HG02610 (cell line): ENCODE measurements around the gene INPP5J.
"Not testable (repeated sequence)": the region's sequence is repeated elsewhere in the genome, so short reads cannot be mapped to it uniquely, and the experiment has no call there.

Experiments
- ATAC-seq: cut with Tn5 transposase; IDR thresholded peaks from one replicate; pipeline ENCODE4 v1.9.1; 2021; ENCODE audit warnings: mild to moderate bottlenecking, moderate library complexity; ENCODE audit not compliant: unreplicated experiment

Gene INPP5J

GRCh38 chr22:31087744-31088215 lies 35.0 kb upstream of the INPP5J start:
- ATAC-seq = no peak

DNA sequence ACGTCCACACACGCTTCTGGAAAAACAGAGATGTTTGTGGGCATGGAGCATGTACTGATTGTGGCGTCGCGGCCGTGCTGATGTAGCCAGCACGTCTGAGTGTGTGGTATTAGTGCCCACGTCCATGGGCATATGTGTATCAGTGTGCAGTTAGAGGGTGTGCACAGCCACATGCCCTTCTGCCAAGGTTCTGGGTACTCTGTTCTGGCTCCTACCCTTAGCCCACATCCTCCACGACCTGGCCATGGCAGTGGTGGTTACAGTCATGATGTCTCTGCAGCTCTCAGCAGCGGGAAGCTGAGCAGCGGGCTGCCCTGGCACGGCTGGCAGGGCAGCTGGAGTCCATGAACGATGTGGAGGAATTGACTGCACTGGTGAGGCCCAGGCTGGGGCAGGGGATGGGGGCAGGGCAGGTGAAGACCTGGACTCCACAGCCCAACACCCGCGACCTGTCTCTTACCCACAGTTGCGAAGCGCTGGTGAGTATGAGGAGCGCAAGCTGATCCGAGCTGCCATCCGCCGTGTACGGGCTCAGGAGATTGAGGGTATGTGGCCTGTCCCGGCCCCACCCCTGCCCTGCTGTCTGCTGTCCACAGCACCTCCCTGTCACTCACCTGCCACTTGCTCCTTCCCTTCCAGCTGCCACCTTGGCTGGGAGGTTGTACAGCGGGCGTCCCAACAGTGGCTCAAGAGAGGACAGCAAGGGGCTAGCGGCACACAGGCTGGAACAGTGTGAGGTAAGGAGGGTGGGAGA lies 34.4 kb upstream of the INPP5J start:
- no peak for ATAC-seq

DNA sequence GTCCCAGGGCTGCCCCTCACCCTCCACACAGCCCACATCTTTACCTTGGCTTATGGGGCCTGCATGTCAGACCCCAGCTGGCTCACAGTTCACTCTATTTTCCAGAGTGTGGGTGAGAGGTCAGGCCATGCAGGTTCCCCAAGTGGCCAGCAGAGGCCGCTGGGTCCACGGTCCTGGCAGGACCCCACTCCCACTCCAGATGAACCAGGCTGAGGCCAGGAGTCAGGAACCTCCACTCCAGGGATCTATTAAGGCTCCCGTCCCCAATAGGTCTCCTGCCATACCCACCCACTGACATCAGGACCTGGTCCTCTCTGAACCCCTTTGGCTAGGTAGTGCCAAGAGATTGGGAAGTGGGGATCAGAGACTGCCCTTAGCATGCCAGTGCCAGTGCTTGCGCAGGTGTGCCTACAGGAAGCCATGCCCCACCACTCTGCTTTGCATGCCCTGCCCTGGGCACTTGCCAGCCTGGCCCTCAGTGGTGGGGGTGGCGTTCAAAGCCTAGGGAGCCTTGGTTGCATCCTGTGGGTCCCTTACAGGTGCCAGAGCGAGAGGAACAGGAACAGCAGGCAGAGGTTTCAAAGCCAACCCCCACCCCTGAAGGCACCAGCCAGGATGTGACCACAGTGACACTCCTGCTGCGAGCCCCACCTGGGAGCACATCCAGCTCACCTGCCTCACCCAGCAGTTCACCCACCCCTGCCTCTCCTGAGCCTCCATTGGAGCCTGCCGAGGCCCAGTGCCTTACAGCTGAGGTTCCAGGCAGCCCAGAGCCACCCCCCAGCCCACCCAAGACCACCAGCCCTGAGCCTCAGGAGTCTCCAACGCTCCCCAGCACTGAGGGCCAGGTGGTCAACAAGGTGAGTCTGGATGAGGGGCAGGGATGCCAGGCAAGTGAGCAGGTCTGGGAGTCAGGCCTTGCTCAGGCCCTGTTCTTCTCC lies 33.3 kb upstream of the INPP5J start:
- ATAC-seq = no peak

DNA sequence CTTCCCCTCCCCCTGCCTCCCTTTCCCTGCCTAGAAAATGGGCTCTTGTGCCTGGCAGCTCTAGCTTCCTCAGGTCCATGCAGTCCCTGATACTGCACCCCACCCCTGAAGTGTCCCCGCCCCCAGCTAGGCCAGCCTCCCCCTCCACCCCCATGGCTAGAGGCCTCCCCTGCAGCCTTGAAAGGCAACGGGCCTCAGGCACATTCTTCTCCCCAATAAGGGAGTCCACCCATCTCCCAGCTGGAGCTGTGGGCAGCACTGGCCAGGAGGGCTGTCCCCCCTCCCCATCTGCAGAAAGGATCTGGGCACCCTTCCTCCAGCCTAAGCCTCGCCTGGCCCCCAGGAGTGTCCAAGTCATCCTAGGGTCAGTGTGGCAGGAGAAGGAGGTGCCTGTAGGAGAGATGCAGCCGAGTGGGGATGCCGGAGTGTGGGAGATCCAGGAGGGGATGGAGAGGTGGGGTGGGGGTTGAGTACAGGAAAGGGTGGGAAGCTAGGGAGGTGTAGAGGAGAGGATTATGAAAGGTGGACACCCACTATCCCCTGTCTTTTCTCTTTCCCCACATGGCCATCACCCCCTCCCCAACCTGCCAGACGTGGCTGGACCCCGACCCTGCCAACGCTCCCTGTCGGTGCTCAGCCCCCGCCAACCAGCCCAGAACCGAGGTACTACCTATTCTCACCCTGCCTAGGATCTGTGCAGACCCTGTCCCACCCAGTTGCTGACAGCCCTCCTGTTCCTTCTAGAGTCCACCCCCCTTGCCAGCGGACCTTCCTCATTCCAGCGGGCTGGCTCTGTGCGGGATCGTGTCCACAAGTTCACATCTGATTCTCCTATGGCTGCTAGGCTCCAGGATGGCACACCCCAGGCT lies 32.3 kb upstream of the INPP5J start:
- ATAC-seq = no peak

DNA sequence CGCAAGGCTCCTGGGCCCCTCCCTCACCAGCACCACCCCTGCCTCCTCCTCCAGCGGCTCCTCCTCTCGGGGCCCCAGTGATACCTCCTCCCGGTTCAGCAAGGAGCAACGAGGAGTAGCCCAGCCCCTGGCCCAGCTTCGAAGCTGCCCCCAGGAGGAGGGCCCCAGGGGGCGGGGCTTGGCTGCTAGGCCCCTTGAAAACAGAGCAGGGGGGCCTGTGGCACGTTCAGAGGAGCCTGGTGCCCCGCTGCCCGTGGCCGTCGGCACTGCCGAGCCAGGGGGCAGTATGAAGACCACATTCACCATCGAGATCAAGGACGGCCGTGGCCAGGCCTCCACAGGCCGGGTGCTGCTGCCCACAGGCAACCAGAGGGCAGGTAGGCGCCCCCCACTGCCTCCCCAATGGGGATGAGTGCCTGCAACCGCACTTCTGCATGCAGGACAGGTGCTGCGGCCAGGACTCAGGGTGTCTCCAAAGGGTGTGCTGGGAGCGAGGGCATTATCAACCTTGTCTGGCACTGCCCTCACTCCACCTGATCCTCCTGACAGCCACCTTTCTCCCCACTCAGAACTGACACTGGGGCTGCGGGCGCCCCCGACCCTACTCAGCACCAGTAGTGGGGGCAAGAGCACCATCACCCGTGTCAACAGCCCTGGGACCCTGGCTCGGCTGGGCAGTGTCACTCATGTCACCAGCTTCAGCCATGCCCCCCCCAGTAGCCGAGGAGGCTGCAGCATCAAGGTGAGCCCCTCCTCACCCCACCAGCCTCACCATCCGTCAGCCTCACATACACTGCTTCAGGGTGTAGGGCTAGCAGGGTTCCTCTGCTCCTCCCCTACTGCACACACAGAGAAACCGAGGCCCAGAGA lies 31.4 kb upstream of the INPP5J start:
- ATAC-seq = no peak

GRCh38 chr22:31092161-31092560 lies 30.6 kb upstream of the INPP5J start:
- ATAC-seq = no peak

- ATAC-seq = no peak
These were observed 29.5 kb upstream of the INPP5J start for GRCh38 chr22:31093086-31093850.

DNA sequence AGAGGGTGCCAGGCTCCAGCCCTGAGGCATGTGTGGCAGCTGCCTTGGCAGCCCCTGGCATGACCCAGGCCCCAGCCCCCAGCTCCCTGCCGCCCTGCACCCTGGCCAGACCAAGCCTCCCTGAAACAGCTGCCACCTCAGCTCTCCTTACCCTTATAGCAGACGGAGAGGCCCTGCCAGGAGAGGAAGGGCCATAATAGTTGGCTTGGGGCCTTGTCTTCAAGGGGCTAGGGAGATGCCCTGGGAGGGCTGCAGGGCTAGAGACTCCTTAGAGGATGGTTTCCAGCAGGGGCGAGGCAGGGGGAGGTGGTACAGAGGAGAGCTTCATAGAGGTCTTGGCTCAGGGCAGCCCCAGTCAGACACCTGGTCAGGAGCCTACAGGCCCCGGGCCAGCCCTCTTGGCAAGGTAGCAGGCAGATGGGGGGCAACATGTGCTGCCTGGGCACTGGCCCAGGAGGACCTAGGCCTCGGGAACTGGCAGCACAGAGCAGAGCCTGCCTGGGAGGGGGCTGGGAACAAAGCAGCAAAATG lies 28.7 kb upstream of the INPP5J start:
- ATAC-seq = no peak

DNA sequence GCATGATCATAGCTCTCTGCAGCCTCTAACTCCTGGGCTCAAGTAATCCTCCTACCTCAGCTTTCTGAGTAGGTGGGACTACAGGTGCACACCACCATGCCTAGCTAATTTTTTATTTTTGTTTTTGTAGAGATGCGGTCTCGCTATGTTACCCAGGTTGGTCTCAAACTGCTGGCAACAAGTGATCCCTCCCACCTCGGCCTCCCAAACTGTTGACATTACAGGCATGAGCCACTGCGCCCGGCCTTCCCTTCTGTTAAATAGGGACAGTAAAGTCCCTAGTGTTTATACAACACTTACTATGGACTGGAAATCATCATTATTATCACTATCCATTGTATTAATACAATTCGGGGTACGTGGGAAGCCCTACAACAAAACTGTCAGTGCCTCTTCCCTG lies 28.0 kb upstream of the INPP5J start:
- no peak for ATAC-seq

DNA sequence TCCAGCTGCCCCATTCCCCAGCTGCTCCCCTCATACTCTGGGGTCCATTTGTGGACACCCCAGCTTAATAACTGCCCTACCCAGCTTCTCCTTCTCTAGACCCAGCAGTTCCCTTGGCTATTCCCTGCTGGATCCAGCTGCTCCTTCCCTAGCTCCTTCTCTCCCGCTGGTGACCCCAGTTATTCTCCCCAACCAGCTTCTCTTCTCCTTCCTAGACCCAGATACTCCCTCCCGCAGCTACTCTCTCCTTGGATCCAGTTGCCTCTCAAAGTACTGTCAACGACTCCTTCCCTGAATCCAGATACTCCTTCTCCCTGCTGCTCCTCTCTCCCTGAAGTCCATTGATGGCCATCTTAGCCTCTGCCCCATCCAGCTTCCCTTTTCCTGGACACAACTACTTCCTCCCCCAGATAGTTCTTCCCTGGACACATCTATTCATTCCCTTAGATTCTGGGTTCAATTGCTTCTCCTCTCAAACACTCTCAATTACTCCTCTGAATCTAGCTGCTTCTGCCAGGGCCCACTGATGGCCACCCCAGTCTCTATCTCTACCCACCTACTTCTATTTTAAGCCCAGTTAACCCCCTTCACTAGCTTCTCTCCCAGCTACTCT lies 27.0 kb upstream of the INPP5J start:
- ATAC-seq = no peak

GRCh38 chr22:31096657-31097279 lies 26.0 kb upstream of the INPP5J start:
- no peak for ATAC-seq

- ATAC-seq = not testable (repeated sequence)
These were observed 25.2 kb upstream of the INPP5J start for GRCh38 chr22:31097539-31097938.

DNA sequence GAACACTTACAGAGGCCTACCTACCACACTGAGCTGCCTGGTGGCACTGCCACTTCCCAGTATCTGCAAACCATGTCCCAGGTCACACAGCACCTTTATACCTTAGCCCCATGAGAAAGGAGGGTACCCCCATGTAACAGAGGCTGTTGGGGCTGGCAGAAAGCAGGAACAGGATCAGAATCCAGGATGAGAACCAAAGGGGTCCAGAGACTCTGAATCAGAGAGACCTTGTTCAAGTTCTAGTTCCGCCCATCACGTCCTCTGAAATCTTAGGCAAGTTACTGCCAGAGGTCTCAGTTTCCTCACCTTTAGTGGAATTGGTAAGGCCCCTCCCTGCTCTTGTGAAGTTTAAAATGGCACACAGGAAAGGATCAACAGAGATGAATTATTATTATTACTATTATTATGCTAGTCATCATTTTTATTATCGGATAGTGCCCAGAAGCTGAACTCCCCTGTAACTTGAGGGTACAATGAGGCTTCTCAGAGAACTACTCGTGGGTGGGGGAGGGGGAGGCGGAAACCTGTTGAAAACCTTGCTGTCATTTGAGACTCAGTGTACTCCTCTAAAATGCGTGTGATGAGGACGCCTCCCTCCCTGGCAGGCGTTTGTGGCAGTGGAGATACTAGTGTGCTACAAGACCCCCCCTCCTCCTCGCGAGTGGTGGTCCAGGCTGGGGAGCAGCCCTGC lies 24.7 kb upstream of the INPP5J start:
- no peak for ATAC-seq

DNA sequence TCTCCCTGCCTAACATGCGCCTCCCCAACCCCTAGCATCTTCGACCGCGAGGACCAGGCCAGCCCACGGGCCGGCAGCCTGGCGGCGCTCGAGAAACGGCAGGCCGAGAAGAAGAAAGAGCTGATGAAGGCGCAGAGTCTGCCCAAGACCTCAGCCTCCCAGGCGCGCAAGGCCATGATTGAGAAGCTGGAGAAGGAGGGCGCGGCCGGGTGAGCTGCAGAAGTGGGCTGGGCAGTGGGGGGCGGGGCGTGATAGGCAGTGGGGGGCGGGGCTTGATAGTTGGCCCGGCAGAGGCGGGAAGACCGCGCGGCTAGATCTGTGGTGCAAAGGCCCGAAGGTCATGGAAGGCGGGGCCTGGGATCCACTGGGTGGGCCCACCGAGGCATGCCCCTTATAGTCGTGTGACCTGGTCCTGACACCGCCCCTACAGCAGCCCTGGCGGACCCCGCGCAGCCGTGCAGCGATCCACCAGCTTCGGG lies 24.1 kb upstream of the INPP5J start:
- ATAC-seq = no peak

DNA sequence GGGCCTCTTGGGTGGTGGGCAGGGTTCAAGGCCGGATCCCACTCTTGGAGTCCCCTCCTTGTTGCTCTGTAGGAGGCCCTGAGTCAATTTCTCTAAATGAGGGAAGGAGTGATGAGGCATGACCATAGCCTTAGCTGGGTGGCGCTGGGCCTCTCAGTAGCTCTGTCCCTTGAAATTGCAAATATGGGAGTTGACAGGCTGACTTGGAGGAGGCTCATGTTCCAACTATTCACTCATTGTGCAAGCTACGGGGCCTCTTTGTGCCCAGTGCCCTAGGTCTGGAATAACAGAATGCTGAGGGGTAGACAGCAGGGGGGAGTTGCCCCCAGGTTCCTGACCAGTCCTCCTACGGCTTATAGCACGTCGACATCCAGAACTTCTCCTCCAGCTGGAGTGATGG lies 23.4 kb upstream of the INPP5J start:
- ATAC-seq = no peak

DNA sequence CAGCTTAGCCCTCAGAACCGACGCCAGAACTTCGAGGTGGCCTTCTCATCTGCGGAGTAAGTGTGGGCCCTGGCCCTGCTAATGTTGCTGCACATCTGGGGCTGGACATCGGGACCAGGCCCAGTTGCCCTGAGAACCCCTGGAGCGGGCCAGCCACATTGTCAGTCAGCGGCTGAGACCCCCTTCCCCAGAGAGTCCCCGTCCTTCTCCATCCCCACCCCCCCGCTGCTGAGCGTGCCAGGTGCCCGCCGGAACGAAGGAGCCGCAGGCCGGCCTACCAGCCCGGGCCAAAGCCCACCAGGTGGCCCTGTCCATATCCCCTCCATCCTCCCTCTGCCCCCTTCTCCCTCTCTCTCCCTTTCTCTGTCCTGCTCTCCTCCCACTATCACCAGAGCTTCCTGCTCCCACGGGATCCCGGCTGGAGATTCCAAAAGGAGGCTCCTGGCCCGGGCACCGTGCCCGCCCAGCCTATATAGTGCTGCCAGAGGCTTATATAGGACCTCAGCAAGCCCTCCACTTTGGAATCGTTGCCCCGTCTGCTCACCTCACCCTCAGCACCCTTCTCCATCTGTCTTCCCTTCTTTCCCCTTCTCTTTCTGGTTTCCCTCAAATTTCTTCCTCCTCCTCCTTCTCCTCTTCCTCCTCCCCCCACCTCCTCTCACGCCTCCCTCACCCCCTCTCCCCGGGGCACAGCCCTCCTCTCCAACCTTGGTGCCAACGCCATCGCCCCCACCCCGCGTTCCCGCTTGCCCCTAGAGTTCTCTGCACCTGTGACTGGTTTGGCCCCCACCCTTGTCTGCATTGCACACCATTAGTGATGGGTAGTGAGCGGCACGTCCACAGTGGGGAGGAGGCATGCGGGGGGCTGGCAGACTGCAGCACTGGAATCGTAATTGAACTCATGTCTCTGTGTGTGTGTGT lies 22.7 kb upstream of the INPP5J start:
- ATAC-seq = no peak
